ENCODE results near the gene ANTXR2.

Gene ANTXR2

GRCh38 chr4:80069837-80070731, 2.9 kb downstream of the ANTXR2 start:
- DNase-seq (ENCODE audit: low spot score) = no peak

- no peak for DNase-seq (ENCODE audit: low spot score)
Measured at GRCh38 chr4:80069108-80069836, 3.8 kb downstream of the ANTXR2 start.

- DNase-seq (ENCODE audit: low spot score) = no peak
Measured at GRCh38 chr4:80065601-80066000, 7.4 kb downstream of the ANTXR2 start.

GRCh38 chr4:80062527-80062926, 10.5 kb downstream of the ANTXR2 start:
- DNase-seq (ENCODE audit: low spot score) = no peak

- DNase-seq (ENCODE audit: low spot score) = no peak
Measured at GRCh38 chr4:80060804-80061203, 12.2 kb downstream of the ANTXR2 start.

GRCh38 chr4:80058740-80059139, 14.3 kb downstream of the ANTXR2 start:
- DNase-seq (ENCODE audit: low spot score) = no peak

- DNase-seq (ENCODE audit: low spot score) = no peak
Measured at GRCh38 chr4:80054375-80054774, 18.7 kb downstream of the ANTXR2 start.

- no peak for DNase-seq (ENCODE audit: low spot score)
Measured at GRCh38 chr4:80053140-80053910, 19.7 kb downstream of the ANTXR2 start.

GRCh38 chr4:80049813-80050534, 23.1 kb downstream of the ANTXR2 start:
- DNase-seq (ENCODE audit: low spot score) = no peak

GRCh38 chr4:80049402-80049801, 23.6 kb downstream of the ANTXR2 start:
- no peak for DNase-seq (ENCODE audit: low spot score)

- no peak for DNase-seq (ENCODE audit: low spot score)
Measured at GRCh38 chr4:80045786-80046185, 27.2 kb downstream of the ANTXR2 start.

- no peak for DNase-seq (ENCODE audit: low spot score)
Measured at GRCh38 chr4:80043541-80043940, 29.5 kb downstream of the ANTXR2 start.

- DNase-seq (ENCODE audit: low spot score) = no peak
Measured at GRCh38 chr4:80042821-80043220, 30.2 kb downstream of the ANTXR2 start.

GRCh38 chr4:80037864-80038263, 35.2 kb downstream of the ANTXR2 start:
- no peak for DNase-seq (ENCODE audit: low spot score)

GRCh38 chr4:80036949-80037685, 35.9 kb downstream of the ANTXR2 start:
- DNase-seq (ENCODE audit: low spot score) = no peak

GRCh38 chr4:80036306-80036705, 36.7 kb downstream of the ANTXR2 start:
- DNase-seq (ENCODE audit: low spot score) = no peak

GRCh38 chr4:80035336-80035735, 37.7 kb downstream of the ANTXR2 start:
- no peak for DNase-seq (ENCODE audit: low spot score)

GRCh38 chr4:80033581-80033980, 39.4 kb downstream of the ANTXR2 start:
- no peak for DNase-seq (ENCODE audit: low spot score)

- no peak for DNase-seq (ENCODE audit: low spot score)
Measured at GRCh38 chr4:80029364-80029763, 43.7 kb downstream of the ANTXR2 start.

- DNase-seq (ENCODE audit: low spot score) = no peak
Measured at GRCh38 chr4:80027611-80028010, 45.4 kb downstream of the ANTXR2 start.

GRCh38 chr4:80026100-80026499, 46.9 kb downstream of the ANTXR2 start:
- DNase-seq (ENCODE audit: low spot score) = no peak

All from hematopoietic multipotent progenitor cell treated with erythropoietin and hydrocortisone succinate and interleukin-3 and kit ligand, for 15 days (in vitro differentiated cells).